Osteoblast (primary cell): ENCODE data around the gene HSF5. TPM values are rescaled to one million over a fixed set of nuclear protein-coding genes. Genes with fewer than 3 reads are reported as not detected.

ENCODE experiments used
- DNase-seq: peaks from one replicate; pipeline ENCODE4 v3.0.0; 2011; ENCODE audit warnings: low spot score, mixed read lengths; ENCODE audit not compliant: insufficient read length; ENCODE audit errors: missing footprints
- H2AFZ ChIP-seq: 2 replicates; pipeline ENCODE4 v1.6.0; 2011; ENCODE audit warnings: mild to moderate bottlenecking, low read length
- H3K27ac ChIP-seq: 2 replicates; pipeline ENCODE4 v1.5.1; 2011; ENCODE audit warnings: mild to moderate bottlenecking, low read depth, low read length, moderate library complexity
- H3K27me3 ChIP-seq: 2 replicates; pipeline ENCODE4 v1.6.0; 2012; ENCODE audit warnings: mild to moderate bottlenecking, control low read depth, inconsistent platforms, low read length, moderate library complexity; ENCODE audit not compliant: insufficient read depth
- H3K36me3 ChIP-seq: 2 replicates; pipeline ENCODE4 v1.5.1; 2011; ENCODE audit warnings: mild to moderate bottlenecking, low read length, control low read depth, moderate library complexity; ENCODE audit not compliant: insufficient read depth
- H3K4me1 ChIP-seq: 2 replicates; pipeline ENCODE4 v1.5.1; 2011; ENCODE audit warnings: mild to moderate bottlenecking, low read length, control low read depth, moderate library complexity; ENCODE audit not compliant: insufficient read depth
- H3K4me2 ChIP-seq: 2 replicates; pipeline ENCODE4 v1.6.0; 2011; ENCODE audit warnings: mild to moderate bottlenecking, low read length; ENCODE audit not compliant: insufficient read depth
- H3K4me3 ChIP-seq: fragments of 200-600 bp; sonication (generic); 3 replicates; pipeline ENCODE4 v1.5.1; 2012; ENCODE audit warnings: mild to moderate bottlenecking, low read length, inconsistent platforms; ENCODE audit not compliant: insufficient read depth
- H3K79me2 ChIP-seq: 2 replicates; pipeline ENCODE4 v1.6.0; 2012; ENCODE audit warnings: mild to moderate bottlenecking, low read length, control low read depth, inconsistent platforms; ENCODE audit not compliant: insufficient read depth
- H3K9me3 ChIP-seq: 2 replicates; pipeline ENCODE4 v1.5.1; 2011; ENCODE audit warnings: low read depth, low read length, control low read depth
- H4K20me1 ChIP-seq: 2 replicates; pipeline ENCODE4 v1.6.0; 2012; ENCODE audit warnings: mild to moderate bottlenecking, low read length, control low read depth; ENCODE audit not compliant: insufficient read depth
- total RNA-seq: library from RNA; depleted of rRNA; stranded (reverse); fragments of >200 nt; gene quantifications from 2 replicates; pipeline ENCODE4 v1.2.3, GENCODE V29; 2012
- TF ChIP-seq, protein P1 (sequence below): IDR thresholded peaks from 2 replicates; pipeline ENCODE4 v1.5.1; 2011; ENCODE audit warnings: mild to moderate bottlenecking, low read depth, low read length, moderate library complexity; ENCODE audit errors: extremely low read depth

The HSF5 gene
- total RNA-seq, 1 donor, result under 0.01 TPM

DNA sequence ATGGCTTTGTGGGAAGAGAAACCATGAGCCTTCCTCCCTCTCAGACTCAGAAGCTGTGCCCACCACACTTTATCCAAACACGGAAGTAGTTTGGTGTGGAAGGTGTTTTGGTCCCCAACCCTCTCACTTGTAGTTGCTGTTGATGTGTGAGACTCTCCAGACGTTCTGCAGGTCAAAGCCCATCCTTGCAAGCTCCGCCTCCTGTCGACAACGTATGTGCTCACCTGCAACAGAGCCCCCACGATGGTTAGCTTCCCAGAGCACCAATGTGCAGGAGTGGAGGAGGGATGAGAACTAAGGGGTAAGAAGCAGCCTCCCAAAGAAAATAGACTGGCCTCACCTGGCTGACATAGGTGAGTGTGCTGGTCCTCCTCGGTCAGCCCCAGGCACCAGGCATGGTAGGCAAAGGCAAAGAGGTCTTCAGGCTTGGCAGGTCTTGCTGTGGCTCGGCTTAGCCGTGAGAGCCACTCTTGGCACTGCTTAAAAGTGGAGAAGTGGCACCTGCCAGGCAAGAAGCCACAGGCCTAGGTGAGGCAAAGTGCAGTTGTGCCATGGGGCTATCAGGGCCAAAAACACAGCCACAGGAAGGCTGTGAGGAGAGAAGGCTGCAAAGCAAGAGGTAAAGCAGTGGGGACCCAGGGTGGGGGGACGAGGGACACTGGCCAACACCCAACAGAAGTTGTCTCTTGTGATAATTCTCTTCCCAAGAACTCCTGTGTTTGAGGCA lies 20.3 kb upstream of the HSF5 start:
- no peak overlapping the region for H2AFZ ChIP-seq
- H3K27ac ChIP-seq, result peak overlapping the region; percentile 48
- H3K4me2 ChIP-seq, result no peak overlapping the region
- H4K20me1 ChIP-seq, result peaks cover 9% of the 10 kb centered on the region
- peaks cover 62% of the 10 kb centered on the region for H3K36me3 ChIP-seq
- no peak for DNase-seq
- TF ChIP-seq, protein P1, sequence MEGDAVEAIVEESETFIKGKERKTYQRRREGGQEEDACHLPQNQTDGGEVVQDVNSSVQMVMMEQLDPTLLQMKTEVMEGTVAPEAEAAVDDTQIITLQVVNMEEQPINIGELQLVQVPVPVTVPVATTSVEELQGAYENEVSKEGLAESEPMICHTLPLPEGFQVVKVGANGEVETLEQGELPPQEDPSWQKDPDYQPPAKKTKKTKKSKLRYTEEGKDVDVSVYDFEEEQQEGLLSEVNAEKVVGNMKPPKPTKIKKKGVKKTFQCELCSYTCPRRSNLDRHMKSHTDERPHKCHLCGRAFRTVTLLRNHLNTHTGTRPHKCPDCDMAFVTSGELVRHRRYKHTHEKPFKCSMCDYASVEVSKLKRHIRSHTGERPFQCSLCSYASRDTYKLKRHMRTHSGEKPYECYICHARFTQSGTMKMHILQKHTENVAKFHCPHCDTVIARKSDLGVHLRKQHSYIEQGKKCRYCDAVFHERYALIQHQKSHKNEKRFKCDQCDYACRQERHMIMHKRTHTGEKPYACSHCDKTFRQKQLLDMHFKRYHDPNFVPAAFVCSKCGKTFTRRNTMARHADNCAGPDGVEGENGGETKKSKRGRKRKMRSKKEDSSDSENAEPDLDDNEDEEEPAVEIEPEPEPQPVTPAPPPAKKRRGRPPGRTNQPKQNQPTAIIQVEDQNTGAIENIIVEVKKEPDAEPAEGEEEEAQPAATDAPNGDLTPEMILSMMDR, result no peak
- H3K4me1 ChIP-seq, result peaks cover 11% of the 10 kb centered on the region
- no peaks in the 10 kb centered on the region for H3K27me3 ChIP-seq
- H3K4me3 ChIP-seq, result no peak overlapping the region
- H3K9me3 ChIP-seq, result no peaks in the 10 kb centered on the region
- H3K79me2 ChIP-seq, result peaks cover 4% of the 10 kb centered on the region

DNA sequence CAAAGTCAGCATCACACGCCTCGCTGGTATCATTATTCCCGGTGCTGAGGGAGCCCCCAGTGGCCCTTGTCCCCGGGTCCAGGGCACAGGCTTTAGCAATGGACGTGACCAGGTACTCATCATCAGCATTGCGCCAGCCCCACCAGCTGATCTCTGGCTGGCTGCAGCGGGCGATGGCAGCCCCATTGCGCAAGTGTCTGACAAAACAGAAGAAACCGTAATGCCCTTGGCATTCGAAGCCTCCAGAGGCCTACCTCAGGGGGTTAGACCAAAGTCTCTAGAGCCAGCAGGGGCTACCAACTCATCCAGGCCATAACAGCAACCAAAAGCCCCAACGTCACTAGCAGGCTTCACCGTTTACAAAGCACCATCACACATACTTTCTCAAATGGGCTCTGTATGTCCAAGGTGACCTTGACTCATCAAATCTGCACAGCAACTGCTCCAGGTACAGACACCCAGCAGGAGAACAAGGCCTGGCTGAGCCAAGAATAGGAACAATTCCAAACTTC lies 19.0 kb upstream of the HSF5 start:
- no peaks in the 10 kb centered on the region for H3K27me3 ChIP-seq
- no peak overlapping the region for H3K4me2 ChIP-seq
- TF ChIP-seq, protein P1, result no peak
- H2AFZ ChIP-seq, result no peak overlapping the region
- H3K4me3 ChIP-seq, result no peak overlapping the region
- peaks cover 71% of the 10 kb centered on the region for H3K36me3 ChIP-seq
- H3K79me2 ChIP-seq, result no peaks in the 10 kb centered on the region
- peaks cover 9% of the 10 kb centered on the region for H3K4me1 ChIP-seq
- peak; percentile 83 for DNase-seq
- H4K20me1 ChIP-seq, result peaks cover under 1% of the 10 kb centered on the region
- H3K27ac ChIP-seq, result peak overlapping the region; percentile 48
- no peaks in the 10 kb centered on the region for H3K9me3 ChIP-seq

DNA sequence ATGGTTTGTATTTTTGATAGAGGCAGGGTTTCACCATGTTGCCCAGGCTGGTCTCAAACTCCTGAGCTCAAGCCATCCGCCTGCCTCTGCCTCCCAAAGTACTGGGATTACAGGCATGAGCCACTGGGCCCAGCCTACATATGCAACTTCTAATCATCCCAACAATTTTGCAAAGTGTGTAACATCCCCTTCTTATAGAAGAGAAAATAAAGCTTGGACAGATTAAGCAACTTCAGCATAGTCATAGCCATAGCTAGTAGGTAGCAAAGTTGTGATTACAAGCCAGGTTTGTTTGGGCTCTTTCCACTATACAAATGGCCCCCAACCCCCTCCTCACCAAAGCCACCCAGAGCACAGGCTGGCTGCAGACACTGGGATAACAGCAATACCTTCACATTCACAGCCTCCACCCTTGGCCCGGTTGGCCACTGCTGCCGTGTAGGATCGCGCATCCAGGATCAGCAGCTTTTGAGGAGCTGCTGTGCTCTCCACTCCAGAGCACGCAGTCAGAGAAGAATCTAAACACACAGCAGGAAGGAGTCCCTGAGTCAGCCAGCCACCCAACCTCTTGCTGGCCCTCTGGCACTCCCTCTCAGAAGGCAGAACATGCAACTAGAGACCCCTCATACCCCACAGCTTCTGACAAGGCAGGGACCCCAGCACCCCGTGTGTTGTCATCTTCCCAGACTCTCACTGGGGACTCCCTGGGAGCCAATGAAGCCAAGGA lies 18.3 kb upstream of the HSF5 start:
- Histone ChIP-seq H3K4me1 (peaks cover 9% of the 10 kb centered on the region), H3K4me3 (no peak overlapping the region), H2AFZ (no peak overlapping the region), H3K4me2 (no peak overlapping the region), H3K27me3 (no peaks in the 10 kb centered on the region), H3K27ac (peak overlapping the region; percentile 48), H4K20me1 (no peaks in the 10 kb centered on the region), H3K79me2 (no peaks in the 10 kb centered on the region), H3K36me3 (peaks cover 72% of the 10 kb centered on the region), H3K9me3 (no peaks in the 10 kb centered on the region)
- peak; percentile 83 for DNase-seq
- TF ChIP-seq, protein P1, result no peak

DNA sequence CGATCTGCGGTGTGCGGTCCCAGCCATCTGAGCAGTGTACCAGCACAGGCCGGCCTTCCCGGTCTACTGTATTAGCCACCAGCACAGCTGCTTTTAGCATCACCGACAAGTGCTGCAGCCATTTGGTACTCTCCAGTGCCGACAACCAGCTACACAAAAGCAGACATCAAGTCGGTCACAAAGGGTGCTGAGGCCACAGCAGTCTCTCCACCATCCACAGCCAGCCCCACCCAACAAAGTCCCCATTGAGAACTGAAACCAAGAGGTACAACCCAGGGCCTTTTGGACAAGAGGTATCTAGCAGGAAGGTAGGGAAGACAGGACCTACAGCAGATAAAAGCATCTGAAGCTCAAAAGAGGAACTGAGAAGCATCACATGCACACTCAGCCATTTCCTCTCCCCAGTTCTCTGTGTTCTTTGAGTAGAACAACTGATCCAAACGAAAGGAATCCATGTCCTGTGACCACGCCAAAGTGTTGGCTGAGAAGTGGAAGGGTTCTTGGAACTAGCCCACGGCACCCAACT lies 16.7 kb upstream of the HSF5 start:
- TF ChIP-seq, protein P1, result no peak
- H3K4me3 ChIP-seq, result no peak overlapping the region
- H3K4me1 ChIP-seq, result peaks cover 9% of the 10 kb centered on the region
- no peaks in the 10 kb centered on the region for H3K27me3 ChIP-seq
- no peaks in the 10 kb centered on the region for H3K79me2 ChIP-seq
- H2AFZ ChIP-seq, result no peak overlapping the region
- H4K20me1 ChIP-seq, result no peaks in the 10 kb centered on the region
- H3K36me3 ChIP-seq, result peaks cover 60% of the 10 kb centered on the region
- no peak overlapping the region for H3K4me2 ChIP-seq
- H3K9me3 ChIP-seq, result no peaks in the 10 kb centered on the region
- H3K27ac ChIP-seq, result no peak overlapping the region
- no peak for DNase-seq
